Astrocyte (in vitro differentiated cells and primary cell): Measurements from ENCODE around the gene AAGAB. TPM values are rescaled to one million over a fixed set of nuclear protein-coding genes. Genes with fewer than 3 reads are reported as not detected.

Experiments
- DNase-seq: peaks from one replicate; pipeline ENCODE4 v3.0.0-alpha.2; 2010; ENCODE audit warnings: low read depth
- FAIRE-seq: peaks from 2 replicates; lab custom pipeline; 2011; peaks lifted over from hg19 to GRCh38; lab: Jason Lieb, UNC
- H2AFZ ChIP-seq: 2 replicates; pipeline ENCODE4 v1.6.0; 2012; ENCODE audit warnings: low read depth, low read length, inconsistent platforms
- H3K27ac ChIP-seq: 2 replicates; pipeline ENCODE4 v1.5.1; 2011; ENCODE audit warnings: low read depth, low read length, inconsistent platforms
- H3K27me3 ChIP-seq: 2 replicates; pipeline ENCODE4 v1.6.0; 2011; ENCODE audit warnings: low read length, inconsistent platforms; ENCODE audit not compliant: insufficient read depth
- H3K36me3 ChIP-seq: 2 replicates; pipeline ENCODE4 v1.5.1; 2011; ENCODE audit warnings: low read length, inconsistent platforms; ENCODE audit not compliant: insufficient read depth
- H3K4me1 ChIP-seq: 2 replicates; pipeline ENCODE4 v1.5.1; 2011; ENCODE audit warnings: low read length, inconsistent platforms; ENCODE audit not compliant: insufficient read depth
- H3K4me2 ChIP-seq: 2 replicates; pipeline ENCODE4 v1.6.0; 2012; ENCODE audit warnings: low read length, inconsistent platforms
- H3K4me3 ChIP-seq: 2 replicates; pipeline ENCODE4 v1.5.1; 2011; ENCODE audit warnings: low read depth, mild to moderate bottlenecking, low read length, inconsistent platforms; ENCODE audit not compliant: insufficient read depth
- H3K79me2 ChIP-seq: 2 replicates; pipeline ENCODE4 v1.6.0; 2012; ENCODE audit warnings: mild to moderate bottlenecking, low read length, inconsistent platforms; ENCODE audit not compliant: insufficient read depth
- H3K9ac ChIP-seq: 2 replicates; pipeline ENCODE4 v1.6.0; 2012; ENCODE audit warnings: mild to moderate bottlenecking, low read length, inconsistent platforms
- H3K9me3 ChIP-seq: 2 replicates; pipeline ENCODE4 v1.5.1; 2012; ENCODE audit warnings: low read depth, mild to moderate bottlenecking, low read length, inconsistent platforms; ENCODE audit not compliant: insufficient read depth
- H4K20me1 ChIP-seq: 2 replicates; pipeline ENCODE4 v1.6.0; 2012; ENCODE audit warnings: low read length, inconsistent platforms; ENCODE audit not compliant: insufficient read depth
- H3K27ac Mint-ChIP-seq: one replicate; pipeline ENCODE4 v1.8.0; 2021; ENCODE audit warnings: mild to moderate bottlenecking, mixed read lengths; ENCODE audit not compliant: unreplicated experiment
- H3K27me3 Mint-ChIP-seq: one replicate; pipeline ENCODE4 v1.8.0; 2021; ENCODE audit warnings: low read depth, mixed read lengths; ENCODE audit not compliant: unreplicated experiment
- H3K36me3 Mint-ChIP-seq: one replicate; pipeline ENCODE4 v1.8.0; 2021; ENCODE audit warnings: low read depth, mixed read lengths; ENCODE audit not compliant: unreplicated experiment
- H3K4me1 Mint-ChIP-seq: one replicate; pipeline ENCODE4 v1.8.0; 2021; ENCODE audit warnings: low read depth, mixed read lengths; ENCODE audit not compliant: unreplicated experiment
- H3K4me3 Mint-ChIP-seq: one replicate; pipeline ENCODE4 v1.8.0; 2021; ENCODE audit warnings: mild to moderate bottlenecking, moderate library complexity, mixed read lengths; ENCODE audit not compliant: unreplicated experiment
- H3K9me3 Mint-ChIP-seq: one replicate; pipeline ENCODE4 v1.8.0; 2021; ENCODE audit warnings: mild to moderate bottlenecking, mixed read lengths; ENCODE audit not compliant: unreplicated experiment
- EZH2 ChIP-seq: IDR thresholded peaks from 2 replicates; pipeline ENCODE4 v1.6.1; 2012; ENCODE audit warnings: mild to moderate bottlenecking, low read length, inconsistent platforms; ENCODE audit not compliant: insufficient read depth
- total RNA-seq: library from RNA; stranded (reverse); gene quantifications from 2 replicates; pipeline ENCODE4 v1.2.1, GENCODE V29; 2021
- TF ChIP-seq, protein P1 (sequence below): IDR thresholded peaks from 2 replicates; pipeline ENCODE4 v1.5.1; 2011; ENCODE audit warnings: low read depth, mild to moderate bottlenecking, inconsistent platforms, low read length, moderate library complexity; ENCODE audit not compliant: insufficient read depth

AAGAB gene
- total RNA-seq, 1 donor from 2014 or later, result 52.2 TPM

DNA sequence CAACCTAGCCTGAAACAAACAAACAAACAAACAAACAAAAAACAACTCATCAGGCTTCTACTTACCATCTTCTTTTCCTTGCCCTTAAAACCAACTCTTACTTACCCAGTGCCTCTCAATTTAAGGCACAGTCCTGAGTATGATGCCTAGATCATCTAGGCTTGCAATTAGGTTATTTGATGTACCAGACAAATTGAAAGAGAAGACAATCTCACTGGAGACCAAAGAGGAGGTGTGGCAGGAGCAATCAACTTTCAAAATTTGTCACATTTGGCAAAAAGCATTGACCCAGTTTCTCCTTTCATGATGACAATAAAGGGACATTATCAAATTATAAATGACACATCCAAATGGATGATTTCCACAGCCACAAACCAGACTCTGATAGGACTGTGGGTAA is 36.0 kb downstream of the AAGAB start:
- H3K36me3 ChIP-seq, result no peaks in the 10 kb centered on the region
- no peaks in the 10 kb centered on the region for H3K4me1 ChIP-seq
- no peaks in the 10 kb centered on the region for H3K9me3 ChIP-seq
- no peaks in the 10 kb centered on the region for H3K27me3 Mint-ChIP-seq
- peaks cover 2% of the 10 kb centered on the region for H3K36me3 Mint-ChIP-seq
- DNase-seq, result no peak
- no peak overlapping the region for H3K27ac ChIP-seq
- no peak for FAIRE-seq
- no peaks in the 10 kb centered on the region for H3K4me1 Mint-ChIP-seq
- peaks cover 16% of the 10 kb centered on the region for H4K20me1 ChIP-seq
- H2AFZ ChIP-seq, result no peak overlapping the region
- H3K9me3 Mint-ChIP-seq, result no peaks in the 10 kb centered on the region
- no peak overlapping the region for H3K9ac ChIP-seq
- no peak overlapping the region for H3K27ac Mint-ChIP-seq
- TF ChIP-seq, protein P1, sequence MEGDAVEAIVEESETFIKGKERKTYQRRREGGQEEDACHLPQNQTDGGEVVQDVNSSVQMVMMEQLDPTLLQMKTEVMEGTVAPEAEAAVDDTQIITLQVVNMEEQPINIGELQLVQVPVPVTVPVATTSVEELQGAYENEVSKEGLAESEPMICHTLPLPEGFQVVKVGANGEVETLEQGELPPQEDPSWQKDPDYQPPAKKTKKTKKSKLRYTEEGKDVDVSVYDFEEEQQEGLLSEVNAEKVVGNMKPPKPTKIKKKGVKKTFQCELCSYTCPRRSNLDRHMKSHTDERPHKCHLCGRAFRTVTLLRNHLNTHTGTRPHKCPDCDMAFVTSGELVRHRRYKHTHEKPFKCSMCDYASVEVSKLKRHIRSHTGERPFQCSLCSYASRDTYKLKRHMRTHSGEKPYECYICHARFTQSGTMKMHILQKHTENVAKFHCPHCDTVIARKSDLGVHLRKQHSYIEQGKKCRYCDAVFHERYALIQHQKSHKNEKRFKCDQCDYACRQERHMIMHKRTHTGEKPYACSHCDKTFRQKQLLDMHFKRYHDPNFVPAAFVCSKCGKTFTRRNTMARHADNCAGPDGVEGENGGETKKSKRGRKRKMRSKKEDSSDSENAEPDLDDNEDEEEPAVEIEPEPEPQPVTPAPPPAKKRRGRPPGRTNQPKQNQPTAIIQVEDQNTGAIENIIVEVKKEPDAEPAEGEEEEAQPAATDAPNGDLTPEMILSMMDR, result no peak
- TF ChIP-seq EZH2, result no peak
- H3K4me3 Mint-ChIP-seq, result no peak overlapping the region
- H3K27me3 ChIP-seq, result no peaks in the 10 kb centered on the region
- H3K4me2 ChIP-seq, result no peak overlapping the region
- H3K4me3 ChIP-seq, result no peak overlapping the region
- no peaks in the 10 kb centered on the region for H3K79me2 ChIP-seq

DNA sequence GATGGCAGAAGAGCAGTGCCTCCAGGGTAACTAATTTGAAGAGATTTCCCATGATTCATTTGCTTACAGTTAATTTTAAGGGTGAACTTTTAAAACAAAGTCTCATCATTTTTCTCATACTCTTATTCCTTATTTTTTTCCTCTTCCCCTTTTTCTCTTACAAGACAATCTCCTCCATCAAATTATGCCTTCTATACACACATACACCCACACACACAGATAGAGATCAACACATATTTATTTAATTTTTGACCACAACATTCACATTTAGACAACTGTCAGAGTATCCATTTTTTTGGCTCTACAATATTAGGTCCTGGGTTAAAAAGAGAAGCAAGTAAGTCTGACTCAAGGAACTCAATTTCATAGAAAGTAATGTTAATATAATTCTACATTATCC is 37.6 kb downstream of the AAGAB start:
- Histone ChIP-seq H3K4me1 (no peaks in the 10 kb centered on the region), H3K27me3 (no peaks in the 10 kb centered on the region), H3K4me2 (no peak overlapping the region), H3K9ac (no peak overlapping the region), H2AFZ (no peak overlapping the region), H3K27ac (no peak overlapping the region), H4K20me1 (peaks cover 5% of the 10 kb centered on the region), H3K79me2 (no peaks in the 10 kb centered on the region), H3K36me3 (no peaks in the 10 kb centered on the region), H3K4me3 (no peak overlapping the region), H3K9me3 (no peaks in the 10 kb centered on the region)
- H3K27me3 Mint-ChIP-seq, result no peaks in the 10 kb centered on the region
- DNase-seq (no peak), FAIRE-seq (no peak)
- H3K36me3 Mint-ChIP-seq, result peaks cover 2% of the 10 kb centered on the region
- TF ChIP-seq, protein P1, result no peak
- no peak for TF ChIP-seq EZH2
- no peaks in the 10 kb centered on the region for H3K4me1 Mint-ChIP-seq
- H3K27ac Mint-ChIP-seq, result no peak overlapping the region
- H3K9me3 Mint-ChIP-seq, result no peaks in the 10 kb centered on the region
- no peak overlapping the region for H3K4me3 Mint-ChIP-seq

DNA sequence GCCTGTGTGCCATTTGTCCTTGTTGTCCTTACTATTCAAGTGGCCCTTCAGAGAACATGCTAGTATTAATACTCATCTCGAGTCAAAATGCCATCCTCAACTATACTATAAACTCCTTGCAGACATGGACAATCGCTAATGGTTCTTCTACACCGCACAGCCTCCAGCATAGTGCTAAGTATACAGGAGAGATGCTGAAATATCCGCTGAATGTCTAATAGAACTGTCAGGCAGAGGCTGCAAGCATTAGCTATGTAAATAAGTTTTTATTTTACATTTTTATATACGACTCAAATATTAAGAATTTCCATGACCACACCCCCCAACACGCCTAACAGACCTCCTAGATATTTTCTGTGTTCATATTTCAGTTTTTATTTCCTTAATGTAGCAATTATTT is 39.4 kb downstream of the AAGAB start:
- Histone ChIP-seq H3K79me2 (no peaks in the 10 kb centered on the region), H3K4me1 (no peaks in the 10 kb centered on the region), H3K27ac (no peak overlapping the region), H3K27me3 (no peaks in the 10 kb centered on the region), H3K4me3 (no peak overlapping the region), H2AFZ (no peak overlapping the region), H3K9me3 (no peaks in the 10 kb centered on the region), H4K20me1 (no peaks in the 10 kb centered on the region), H3K4me2 (no peak overlapping the region), H3K9ac (no peak overlapping the region), H3K36me3 (no peaks in the 10 kb centered on the region)
- H3K27ac Mint-ChIP-seq, result no peak overlapping the region
- FAIRE-seq, result no peak
- H3K36me3 Mint-ChIP-seq, result peaks cover 3% of the 10 kb centered on the region
- H3K4me1 Mint-ChIP-seq, result no peaks in the 10 kb centered on the region
- DNase-seq, result no peak
- H3K27me3 Mint-ChIP-seq, result no peaks in the 10 kb centered on the region
- TF ChIP-seq, protein P1, result no peak
- no peak for TF ChIP-seq EZH2
- H3K9me3 Mint-ChIP-seq, result no peaks in the 10 kb centered on the region
- H3K4me3 Mint-ChIP-seq, result no peak overlapping the region
